ENCODE measurements around the gene TAF11. TPM values are rescaled to one million over a fixed set of nuclear protein-coding genes. Genes with fewer than 3 reads are reported as not detected.
A peak's percentile ranks its signal among the peaks of the same experiment; 100 is the strongest.
"Not testable (repeated sequence)": the region's sequence is repeated elsewhere in the genome, so short reads cannot be mapped to it uniquely, and the experiment has no call there.

The TAF11 gene
- total and polyA plus RNA-seq, 5 donors = 18.0 to 25.1 (median 20.2) TPM

- Histone ChIP-seq H3K4me3 (ENCODE audit: low read length) (no peak overlapping the region), H3K4me1 (ENCODE audit: control insufficient read depth, insufficient read depth, low read length) (no peaks in the 10 kb centered on the region), H3K9me3 (ENCODE audit: control insufficient read depth, low read length) (no peaks in the 10 kb centered on the region), H3K27me3 (ENCODE audit: control insufficient read depth, insufficient read depth) (no peaks in the 10 kb centered on the region), H3K27ac (ENCODE audit: low read length) (no peak overlapping the region)
- ATAC-seq (peak; percentile 82), DNase-seq (no peak)
- 31% methylated on average over 3 of the region's 3 CpGs for WGBS
- intact Hi-C loops (cut with DNase I) = no loop called here
Measured at GRCh38 chr6:34865107-34865506, 22.7 kb downstream of the TAF11 start.

GRCh38 chr6:34864007-34864406, 23.8 kb downstream of the TAF11 start:
- ATAC-seq (peak; percentile 42 to 52), DNase-seq (no peak)
- H3K4me1 ChIP-seq (ENCODE audit: control insufficient read depth, insufficient read depth, low read length) = no peaks in the 10 kb centered on the region
- WGBS = 67% methylated on average over 4 of the region's 4 CpGs
- H3K4me3 ChIP-seq (ENCODE audit: low read length) = no peak overlapping the region
- H3K27ac ChIP-seq (ENCODE audit: low read length) = peak overlapping the region; percentile 68
- intact Hi-C loops (cut with DNase I) = no loop called here
- H3K9me3 ChIP-seq (ENCODE audit: control insufficient read depth, low read length) = no peaks in the 10 kb centered on the region
- no peaks in the 10 kb centered on the region for H3K27me3 ChIP-seq (ENCODE audit: control insufficient read depth, insufficient read depth)

- no peak overlapping the region for H3K27ac ChIP-seq (ENCODE audit: low read length)
- no peak overlapping the region for H3K4me3 ChIP-seq (ENCODE audit: low read length)
- H3K27me3 ChIP-seq (ENCODE audit: control insufficient read depth, insufficient read depth) = no peaks in the 10 kb centered on the region
- ATAC-seq (no peak), DNase-seq (no peak)
- H3K4me1 ChIP-seq (ENCODE audit: control insufficient read depth, insufficient read depth, low read length) = no peaks in the 10 kb centered on the region
- intact Hi-C loops (cut with DNase I) = no loop called here
- H3K9me3 ChIP-seq (ENCODE audit: control insufficient read depth, low read length) = no peaks in the 10 kb centered on the region
- WGBS = 79% methylated on average over 1 of the region's 1 CpG
Measured at GRCh38 chr6:34860776-34861175, 27.1 kb downstream of the TAF11 start.

GRCh38 chr6:34859951-34860350, 27.9 kb downstream of the TAF11 start:
- Histone ChIP-seq H3K27ac (ENCODE audit: low read length) (no peak overlapping the region), H3K4me1 (ENCODE audit: control insufficient read depth, insufficient read depth, low read length) (no peaks in the 10 kb centered on the region), H3K9me3 (ENCODE audit: control insufficient read depth, low read length) (no peaks in the 10 kb centered on the region), H3K27me3 (ENCODE audit: control insufficient read depth, insufficient read depth) (no peaks in the 10 kb centered on the region), H3K4me3 (ENCODE audit: low read length) (no peak overlapping the region)
- ATAC-seq = no peak
- DNase-seq = no peak
- 69% methylated on average over 4 of the region's 4 CpGs for WGBS
- intact Hi-C loops (cut with DNase I) = no loop called here

- no peaks in the 10 kb centered on the region for H3K9me3 ChIP-seq (ENCODE audit: control insufficient read depth, low read length)
- WGBS = 92% methylated on average over 7 of the region's 7 CpGs
- intact Hi-C loops (cut with DNase I) = no loop called here
- no peak for ATAC-seq
- no peaks in the 10 kb centered on the region for H3K4me1 ChIP-seq (ENCODE audit: control insufficient read depth, insufficient read depth, low read length)
- no peak overlapping the region for H3K27ac ChIP-seq (ENCODE audit: low read length)
- no peak for DNase-seq
- no peaks in the 10 kb centered on the region for H3K27me3 ChIP-seq (ENCODE audit: control insufficient read depth, insufficient read depth)
- H3K4me3 ChIP-seq (ENCODE audit: low read length) = no peak overlapping the region
Measured at GRCh38 chr6:34858681-34859080, 29.2 kb downstream of the TAF11 start.

- H3K27me3 ChIP-seq (ENCODE audit: control insufficient read depth, insufficient read depth) = no peaks in the 10 kb centered on the region
- no peaks in the 10 kb centered on the region for H3K9me3 ChIP-seq (ENCODE audit: control insufficient read depth, low read length)
- DNase-seq (no peak), ATAC-seq (no peak)
- no peak overlapping the region for H3K27ac ChIP-seq (ENCODE audit: low read length)
- intact Hi-C loops (cut with DNase I) = no loop called here
- whole genome bisulfite sequencing = 84% methylated on average over 7 of the region's 7 CpGs
- H3K4me3 ChIP-seq (ENCODE audit: low read length) = no peak overlapping the region
- peaks cover 3% of the 10 kb centered on the region for H3K4me1 ChIP-seq (ENCODE audit: control insufficient read depth, insufficient read depth, low read length)
Measured at GRCh38 chr6:34855463-34855862, 32.4 kb downstream of the TAF11 start.

GRCh38 chr6:34852406-34853085, 35.3 kb downstream of the TAF11 start:
- no peak for ATAC-seq
- no peak for DNase-seq
- Histone ChIP-seq H3K27ac (ENCODE audit: low read length) (no peak overlapping the region), H3K4me3 (ENCODE audit: low read length) (no peak overlapping the region), H3K27me3 (ENCODE audit: control insufficient read depth, insufficient read depth) (no peaks in the 10 kb centered on the region), H3K4me1 (ENCODE audit: control insufficient read depth, insufficient read depth, low read length) (peaks cover 3% of the 10 kb centered on the region), H3K9me3 (ENCODE audit: control insufficient read depth, low read length) (no peaks in the 10 kb centered on the region)
- WGBS = 89% methylated on average over 4 of the region's 4 CpGs
- intact Hi-C loops (cut with DNase I) = no loop called here

- Histone ChIP-seq H3K4me3 (ENCODE audit: low read length) (no peak overlapping the region), H3K27ac (ENCODE audit: low read length) (no peak overlapping the region), H3K27me3 (ENCODE audit: control insufficient read depth, insufficient read depth) (no peaks in the 10 kb centered on the region), H3K4me1 (ENCODE audit: control insufficient read depth, insufficient read depth, low read length) (peaks cover 3% of the 10 kb centered on the region), H3K9me3 (ENCODE audit: control insufficient read depth, low read length) (no peaks in the 10 kb centered on the region)
- intact Hi-C loops (cut with DNase I) = no loop called here
- WGBS = 100% methylated on average over 1 of the region's 1 CpG
- DNase-seq (no peak), ATAC-seq (no peak)
Measured at GRCh38 chr6:34851361-34851760, 36.5 kb downstream of the TAF11 start.

GRCh38 chr6:34849066-34849465, 38.8 kb downstream of the TAF11 start:
- DNase-seq; H3K4me3 ChIP-seq (ENCODE audit: low read length); H3K9me3 ChIP-seq (ENCODE audit: control insufficient read depth, low read length); H3K4me1 ChIP-seq (ENCODE audit: control insufficient read depth, insufficient read depth, low read length); H3K27ac ChIP-seq (ENCODE audit: low read length); ATAC-seq; H3K27me3 ChIP-seq (ENCODE audit: control insufficient read depth, insufficient read depth); intact Hi-C loops (cut with DNase I): not testable (repeated sequence)
- WGBS = 87% methylated on average over 6 of the region's 6 CpGs

GRCh38 chr6:34839666-34840352, 48.0 kb downstream of the TAF11 start:
- no peak overlapping the region for H3K4me3 ChIP-seq (ENCODE audit: low read length)
- 94% methylated on average over 15 of the region's 15 CpGs for WGBS

GRCh38 chr6:34837528-34837927, 50.3 kb downstream of the TAF11 start:
- DNase-seq (no peak), ATAC-seq (no peak)
- no peaks in the 10 kb centered on the region for H3K9me3 ChIP-seq (ENCODE audit: control insufficient read depth, low read length)
- H3K27ac ChIP-seq (ENCODE audit: low read length) = no peak overlapping the region
- intact Hi-C loops (cut with DNase I) = no loop called here
- H3K4me1 ChIP-seq (ENCODE audit: control insufficient read depth, insufficient read depth, low read length) = no peaks in the 10 kb centered on the region
- H3K4me3 ChIP-seq (ENCODE audit: low read length) = no peak overlapping the region
- no peaks in the 10 kb centered on the region for H3K27me3 ChIP-seq (ENCODE audit: control insufficient read depth, insufficient read depth)

More at GRCh38 chr6:34839666-34840352, 48.0 kb downstream of the TAF11 start:
- Histone ChIP-seq H3K9me3 (ENCODE audit: control insufficient read depth, low read length) (no peaks in the 10 kb centered on the region), H3K27ac (ENCODE audit: low read length) (no peak overlapping the region), H3K4me1 (ENCODE audit: control insufficient read depth, insufficient read depth, low read length) (no peaks in the 10 kb centered on the region), H3K27me3 (ENCODE audit: control insufficient read depth, insufficient read depth) (no peaks in the 10 kb centered on the region)
- peak in 2 of 3 donors; percentile 42 to 55 for DNase-seq
- intact Hi-C loops (cut with DNase I) = no loop called here
- ATAC-seq = no peak

Measured in right cardiac atrium (tissue), 5 donors.